HG03095 (cell line): ENCODE data around the gene LRP8.
A peak's percentile ranks its signal among the peaks of the same experiment; 100 is the strongest.

ENCODE experiments used
- ATAC-seq: cut with Tn5 transposase; IDR thresholded peaks from one replicate; pipeline ENCODE4 v1.9.1; 2021; ENCODE audit warnings: moderate library complexity; ENCODE audit not compliant: unreplicated experiment

Gene LRP8

GRCh38 chr1:53267761-53268160 lies 60.1 kb downstream of the LRP8 start:
- no peak for ATAC-seq

DNA sequence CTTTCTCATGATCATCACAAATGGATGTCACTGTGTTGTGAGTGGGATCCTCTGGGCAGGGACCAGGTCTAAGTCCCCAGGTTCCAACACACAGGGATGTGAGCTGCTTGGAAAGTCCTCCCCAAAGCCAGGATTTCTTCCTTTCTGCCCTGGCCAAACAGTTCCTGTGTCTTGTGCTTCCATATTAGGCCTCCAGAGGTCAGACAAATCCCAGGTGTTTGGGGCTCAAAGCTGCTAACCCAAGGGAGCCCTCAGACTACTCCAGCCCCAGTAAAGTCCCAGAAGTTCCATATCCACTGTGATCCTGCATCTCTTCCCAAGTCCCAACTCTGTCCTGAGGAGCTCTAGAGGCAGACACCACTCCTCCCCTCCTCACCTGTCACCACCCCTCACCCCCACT lies 61.8 kb downstream of the LRP8 start:
- ATAC-seq = no peak

- no peak for ATAC-seq
These were observed 62.3 kb downstream of the LRP8 start for GRCh38 chr1:53265581-53265980.

- no peak for ATAC-seq
These were observed 63.8 kb downstream of the LRP8 start for GRCh38 chr1:53264048-53264447.

- ATAC-seq = no peak
These were observed 65.9 kb downstream of the LRP8 start for GRCh38 chr1:53262000-53262399.

GRCh38 chr1:53260631-53261247 lies 67.1 kb downstream of the LRP8 start:
- no peak for ATAC-seq

GRCh38 chr1:53259932-53260331 lies 67.9 kb downstream of the LRP8 start:
- no peak for ATAC-seq

GRCh38 chr1:53258216-53258615 lies 69.7 kb downstream of the LRP8 start:
- ATAC-seq = no peak

GRCh38 chr1:53257454-53258081 lies 70.3 kb downstream of the LRP8 start:
- ATAC-seq = no peak

DNA sequence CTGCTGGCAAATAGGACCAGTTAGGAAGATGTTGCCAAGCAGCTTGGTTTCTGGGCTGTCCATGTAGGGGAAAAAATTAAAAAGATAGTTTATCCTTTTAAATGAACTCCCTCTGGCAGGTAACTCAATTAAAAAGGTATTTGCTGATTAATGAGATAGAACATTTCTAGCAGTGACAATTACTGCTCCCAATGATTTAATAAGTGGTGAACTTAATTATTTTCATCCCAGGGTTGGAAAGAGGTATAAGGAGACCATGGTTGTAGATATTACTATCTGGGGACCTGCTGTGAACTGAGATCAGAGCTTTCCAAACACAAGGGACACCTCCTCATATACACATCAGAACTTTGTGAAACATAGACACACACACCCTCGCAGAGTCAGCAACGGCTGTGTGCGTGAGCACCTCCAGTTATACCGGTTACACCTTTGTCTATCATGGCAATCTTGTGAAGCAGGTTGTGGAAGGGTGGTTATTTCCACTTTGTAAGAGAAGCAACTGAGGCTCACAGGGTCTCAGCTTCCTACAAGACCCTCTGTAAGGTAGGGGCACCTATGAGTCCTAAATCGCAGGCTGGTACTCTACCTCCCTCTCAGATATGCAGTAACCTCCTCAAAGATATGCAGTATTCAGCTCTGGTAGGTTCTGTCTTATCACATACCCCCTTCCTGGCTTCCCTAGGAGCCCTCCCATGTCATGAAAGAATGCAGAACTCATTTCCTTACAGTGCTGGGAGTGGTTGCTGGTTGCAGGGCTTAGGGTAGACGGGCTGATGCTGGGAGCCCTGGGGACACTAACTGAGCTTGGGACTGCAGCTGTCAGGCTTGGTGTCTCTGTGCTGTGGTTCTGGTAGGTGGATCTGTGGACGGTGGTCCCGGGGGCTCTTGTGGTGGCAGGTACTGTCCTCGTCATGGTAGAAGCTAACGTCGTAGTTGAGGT lies 71.1 kb downstream of the LRP8 start:
- no peak for ATAC-seq

GRCh38 chr1:53255031-53255430 lies 72.8 kb downstream of the LRP8 start:
- no peak for ATAC-seq

DNA sequence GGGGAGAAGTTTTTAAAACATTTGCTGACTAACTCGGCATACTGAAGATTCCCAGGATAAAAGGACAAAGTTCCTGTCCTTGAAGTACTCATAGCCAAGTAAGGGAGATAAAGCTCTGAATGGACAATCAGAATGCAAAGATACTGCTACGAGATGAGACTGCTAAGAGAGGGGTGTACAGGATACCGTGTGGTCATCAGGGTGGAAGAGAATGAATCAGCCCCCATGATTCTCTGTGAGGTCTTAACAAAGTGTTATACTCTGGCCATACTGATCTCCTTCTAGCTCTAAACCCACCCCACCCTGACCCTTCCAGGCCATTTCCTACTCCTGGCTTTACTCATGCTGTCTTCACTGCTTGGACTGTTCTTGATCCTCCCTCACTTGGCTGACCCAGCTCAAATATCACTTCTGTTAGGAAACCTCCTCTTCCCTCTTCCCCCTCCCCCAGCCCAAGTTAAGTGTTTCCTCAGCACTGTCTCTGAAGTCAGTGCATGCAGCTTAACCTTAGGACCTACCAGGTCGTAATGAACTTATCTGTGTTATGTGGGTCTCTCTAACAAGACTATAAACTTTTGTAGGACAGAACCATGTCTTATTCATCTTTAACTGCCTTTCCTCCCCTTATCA lies 73.7 kb downstream of the LRP8 start:
- ATAC-seq = no peak

DNA sequence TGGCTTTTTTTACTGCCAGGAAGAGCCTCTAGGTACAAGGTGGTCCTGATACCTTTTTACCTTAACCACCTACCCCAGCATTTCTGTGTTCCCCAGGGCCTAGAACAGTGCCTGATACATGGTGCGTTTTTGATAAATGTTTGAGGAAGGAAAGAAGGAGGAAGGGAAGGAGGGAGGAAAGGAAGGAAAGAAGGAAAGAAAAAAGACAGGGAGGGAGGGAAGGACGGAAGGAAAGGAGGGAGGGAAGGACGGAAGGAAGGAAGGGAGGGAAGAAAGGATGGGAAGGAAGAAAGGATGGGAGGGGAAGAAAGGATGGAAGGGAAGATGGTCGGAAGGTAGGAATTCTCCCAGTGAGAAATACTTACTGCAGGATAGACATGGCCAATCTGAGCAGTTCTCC lies 77.5 kb downstream of the LRP8 start:
- no peak for ATAC-seq

- ATAC-seq = no peak
These were observed 78.2 kb downstream of the LRP8 start for GRCh38 chr1:53249706-53250105.

GRCh38 chr1:53246261-53247134 lies 81.4 kb downstream of the LRP8 start:
- ATAC-seq = no peak

DNA sequence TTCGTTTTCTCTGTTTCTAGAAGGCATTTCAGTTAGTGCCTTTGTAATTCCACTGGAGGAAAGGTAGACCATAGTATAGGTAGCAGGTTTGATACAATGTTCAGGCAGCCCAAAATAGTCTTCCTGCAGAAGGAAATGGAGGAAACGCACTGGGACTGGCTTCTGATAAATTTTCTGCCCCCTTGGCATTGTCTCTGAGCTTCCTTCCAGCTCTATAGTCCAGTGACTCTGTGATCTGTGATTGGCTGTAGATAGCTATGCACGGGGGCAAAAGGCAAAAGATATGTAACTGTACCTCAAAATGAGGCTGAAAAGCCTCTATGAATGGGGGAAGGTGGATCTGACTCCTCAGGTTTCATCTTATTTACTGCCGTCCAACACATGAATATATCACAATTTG lies 83.7 kb downstream of the LRP8 start:
- ATAC-seq = no peak

DNA sequence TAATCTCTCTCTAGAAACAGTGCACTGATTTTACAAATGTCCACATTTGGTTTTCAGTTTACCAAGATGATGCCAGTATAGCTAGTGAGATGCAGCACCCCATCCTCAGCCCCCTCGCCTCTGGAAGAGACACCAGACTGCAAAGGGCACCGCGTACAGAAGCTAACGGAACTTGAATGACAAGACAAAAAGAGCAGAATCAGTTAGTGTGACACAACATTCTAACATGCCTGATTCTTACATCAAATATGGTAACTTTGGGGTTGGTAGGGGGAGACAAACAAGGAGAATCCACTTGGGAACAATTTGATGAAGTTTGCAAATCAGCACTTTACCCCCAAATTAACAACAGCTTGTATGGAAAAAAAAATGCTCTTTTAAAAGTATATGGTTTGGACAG lies 85.5 kb downstream of the LRP8 start:
- no peak for ATAC-seq

DNA sequence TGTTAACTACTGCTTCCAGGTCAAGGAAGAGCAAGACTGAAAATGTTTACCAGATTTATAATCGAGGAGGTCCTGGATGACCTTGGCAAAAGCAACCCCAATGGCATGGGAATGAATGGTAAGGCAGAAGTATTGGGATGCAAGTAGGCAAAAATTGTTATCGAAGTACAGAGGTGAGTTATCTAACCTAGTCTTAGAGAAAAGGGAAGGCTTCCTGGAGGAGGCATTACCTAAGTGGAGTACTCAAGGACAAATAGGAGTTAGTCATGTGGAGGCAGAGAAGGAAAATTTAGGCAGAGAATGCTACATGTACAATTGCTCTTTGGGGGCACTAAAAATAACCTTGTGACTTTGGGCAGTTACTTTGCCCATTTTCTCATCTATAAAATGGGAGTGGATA lies 86.0 kb downstream of the LRP8 start:
- ATAC-seq = no peak

GRCh38 chr1:53238197-53239155 lies 89.4 kb downstream of the LRP8 start, which contains the start of gene MAGOH:
MAGOH (minus strand) TSS chr1:53238518; CDS start chr1:53238448, 70 bp downstream.
- peak; percentile 85 for ATAC-seq
